ENCODE data around the gene JPH4. TPM values are rescaled to one million over a fixed set of nuclear protein-coding genes. Genes with fewer than 3 reads are reported as not detected.

JPH4 gene
- total and polyA plus RNA-seq, 2 donors (not counting 1 experiment from before 2014, with no cell fraction given), result not detected

GRCh38 chr14:23520899-23521533 is 57.6 kb downstream of the JPH4 start:
- H4K20me1 ChIP-seq (ENCODE audit: control insufficient read depth, insufficient read depth, low read length, poor library complexity, severe bottlenecking), result no peaks in the 10 kb centered on the region
- no peaks in the 10 kb centered on the region for H3K27me3 Mint-ChIP-seq
- no peak overlapping the region for H3K4me3 Mint-ChIP-seq
- POLR2A ChIA-PET, result no interaction called here
- TF ChIP-seq EZH2 (IDR thresholded peaks at IDR 0.05; ENCODE audit: borderline replicate concordance, insufficient read depth, low read depth, low read length, poor library complexity, severe bottlenecking) (no peak), CTCF (IDR thresholded peaks at IDR 0.05) (no peak)
- no peaks in the 10 kb centered on the region for H3K9me3 ChIP-seq (ENCODE audit: control extremely low read depth in 1 of 3, control insufficient read depth in 2 of 3, insufficient read depth in 1 of 3, low read length in 2 of 3)
- H3K27me3 ChIP-seq (replicated peaks in 1 of 4; ENCODE audit: control extremely low read depth in 1 of 4, control insufficient read depth in 3 of 4, insufficient read depth in 4 of 4, low read length in 3 of 4), result no peaks in the 10 kb centered on the region
- H2AFZ ChIP-seq (ENCODE audit: insufficient read depth, low read depth, low read length, poor library complexity, severe bottlenecking), result no peak overlapping the region
- no peak overlapping the region for H3K4me3 ChIP-seq (ENCODE audit: control extremely low read depth in 1 of 5, extremely low read depth in 1 of 5, insufficient read depth in 1 of 5, low read depth in 2 of 5, low read length in 4 of 5)
- H3K9ac ChIP-seq (ENCODE audit: low read length), result no peak overlapping the region
- ATAC-seq (ENCODE audit: low read depth), result no peak
- H3K36me3 ChIP-seq (replicated peaks in 1 of 2; ENCODE audit: control extremely low read depth in 1 of 2, control insufficient read depth in 1 of 2, extremely low read depth in 1 of 2, insufficient read depth in 2 of 2, low read length in 1 of 2), result no peaks in the 10 kb centered on the region
- no peak for DNase-seq
- no peak overlapping the region for H3K27ac Mint-ChIP-seq
- H3K4me2 ChIP-seq (replicated peaks; ENCODE audit: low read depth, low read length, poor library complexity, severe bottlenecking), result no peak overlapping the region
- CTCF ChIA-PET, result no interaction called here
- H3K4me1 Mint-ChIP-seq, result no peaks in the 10 kb centered on the region
- H3K4me1 ChIP-seq (ENCODE audit: control insufficient read depth in 2 of 2, insufficient read depth in 2 of 2, low read length in 2 of 2), result no peaks in the 10 kb centered on the region
- intact Hi-C loops (cut with micrococcal nuclease), result no loop called here
- H3K9me3 Mint-ChIP-seq (ENCODE audit: insufficient read depth), result no peaks in the 10 kb centered on the region
- H3K79me2 ChIP-seq (ENCODE audit: control insufficient read depth, insufficient read depth, low read length), result no peaks in the 10 kb centered on the region
- 99% methylated on average over 8 of the region's 14 CpGs for WGBS (ENCODE audit: insufficient coverage)
- no peak overlapping the region for H3K27ac ChIP-seq (ENCODE audit: low read length in 2 of 2)

- H3K9ac ChIP-seq (ENCODE audit: low read length), result no peak overlapping the region
- no peak overlapping the region for H2AFZ ChIP-seq (ENCODE audit: insufficient read depth, low read depth, low read length, poor library complexity, severe bottlenecking)
- no peak for DNase-seq
- Mint-ChIP-seq H3K4me1 (no peaks in the 10 kb centered on the region), H3K27me3 (no peaks in the 10 kb centered on the region), H3K9me3 (ENCODE audit: insufficient read depth) (no peaks in the 10 kb centered on the region), H3K4me3 (no peak overlapping the region), H3K27ac (no peak overlapping the region)
- H3K4me3 ChIP-seq (ENCODE audit: control extremely low read depth in 1 of 5, extremely low read depth in 1 of 5, insufficient read depth in 1 of 5, low read depth in 2 of 5, low read length in 4 of 5), result no peak overlapping the region
- H3K27me3 ChIP-seq (replicated peaks in 1 of 4; ENCODE audit: control extremely low read depth in 1 of 4, control insufficient read depth in 3 of 4, insufficient read depth in 4 of 4, low read length in 3 of 4), result no peaks in the 10 kb centered on the region
- no peaks in the 10 kb centered on the region for H3K79me2 ChIP-seq (ENCODE audit: control insufficient read depth, insufficient read depth, low read length)
- no peak for TF ChIP-seq EZH2 (IDR thresholded peaks at IDR 0.05; ENCODE audit: borderline replicate concordance, insufficient read depth, low read depth, low read length, poor library complexity, severe bottlenecking)
- TF ChIP-seq CTCF (IDR thresholded peaks at IDR 0.05), result no peak
- no peaks in the 10 kb centered on the region for H3K4me1 ChIP-seq (ENCODE audit: control insufficient read depth in 2 of 2, insufficient read depth in 2 of 2, low read length in 2 of 2)
- no peaks in the 10 kb centered on the region for H3K9me3 ChIP-seq (ENCODE audit: control extremely low read depth in 1 of 3, control insufficient read depth in 2 of 3, insufficient read depth in 1 of 3, low read length in 2 of 3)
- H3K36me3 ChIP-seq (replicated peaks in 1 of 2; ENCODE audit: control extremely low read depth in 1 of 2, control insufficient read depth in 1 of 2, extremely low read depth in 1 of 2, insufficient read depth in 2 of 2, low read length in 1 of 2), result no peaks in the 10 kb centered on the region
- H4K20me1 ChIP-seq (ENCODE audit: control insufficient read depth, insufficient read depth, low read length, poor library complexity, severe bottlenecking), result no peaks in the 10 kb centered on the region
- no peak for ATAC-seq (ENCODE audit: low read depth)
- WGBS (ENCODE audit: insufficient coverage), result 95% methylated on average over 4 of the region's 4 CpGs
- ChIA-PET POLR2A (no interaction called here), CTCF (no interaction called here)
- no peak overlapping the region for H3K4me2 ChIP-seq (replicated peaks; ENCODE audit: low read depth, low read length, poor library complexity, severe bottlenecking)
- intact Hi-C loops (cut with micrococcal nuclease), result no loop called here
- H3K27ac ChIP-seq (ENCODE audit: low read length in 2 of 2), result no peak overlapping the region
Observed at GRCh38 chr14:23518709-23519108, 59.9 kb downstream of the JPH4 start.

Other genes starting within 250 kb of the JPH4 start
- gene SLC22A17, start 225.9 kb downstream of the JPH4 start, total RNA-seq, result 0.89 and 0.97 TPM in 2 replicates
- 0.92 and 0.97 TPM in 2 replicates for gene SLC22A17, start 225.9 kb downstream of the JPH4 start, polyA plus RNA-seq
- gene EFS, start 213.6 kb downstream of the JPH4 start, total RNA-seq, result not detected in 2 replicates
- not detected in 2 replicates for gene EFS, start 213.6 kb downstream of the JPH4 start, polyA plus RNA-seq
- not detected in 2 replicates for gene IL25, start 206.0 kb downstream of the JPH4 start, total RNA-seq
- not detected in 2 replicates for gene IL25, start 206.0 kb downstream of the JPH4 start, polyA plus RNA-seq
- not detected in 2 replicates for gene CMTM5, start 201.7 kb downstream of the JPH4 start, total RNA-seq
- 0.18 and 1.0 TPM in 2 replicates for gene CMTM5, start 201.7 kb downstream of the JPH4 start, polyA plus RNA-seq
- not detected in 2 replicates for gene MYH6, start 170.5 kb downstream of the JPH4 start, total RNA-seq
- not detected in 2 replicates for gene MYH6, start 170.5 kb downstream of the JPH4 start, polyA plus RNA-seq
- gene MYH7, start 143.1 kb downstream of the JPH4 start, total RNA-seq, result not detected in 2 replicates
- not detected in 2 replicates for gene MYH7, start 143.1 kb downstream of the JPH4 start, polyA plus RNA-seq
- 81.8 and 84.4 TPM in 2 replicates for gene NGDN, start 109.1 kb downstream of the JPH4 start, total RNA-seq
- 66.7 and 138 TPM in 2 replicates for gene NGDN, start 109.1 kb downstream of the JPH4 start, polyA plus RNA-seq
- gene ZFHX2, start 27.0 kb downstream of the JPH4 start, total RNA-seq, result 2.5 and 2.8 TPM in 2 replicates
- 0.10 and 0.21 TPM in 2 replicates for gene ZFHX2, start 27.0 kb downstream of the JPH4 start, polyA plus RNA-seq
- 21.4 and 21.5 TPM in 2 replicates for gene THTPA, start 22.5 kb downstream of the JPH4 start, total RNA-seq
- gene THTPA, start 22.5 kb downstream of the JPH4 start, polyA plus RNA-seq, result 10.7 and 17.0 TPM in 2 replicates
- gene AP1G2, start 11.0 kb downstream of the JPH4 start, total RNA-seq, result 627 and 648 TPM in 2 replicates
- 1,185 and 1,300 TPM in 2 replicates for gene AP1G2, start 11.0 kb downstream of the JPH4 start, polyA plus RNA-seq
- not detected in 2 replicates for gene DHRS2, start 57.6 kb upstream of the JPH4 start, total RNA-seq
- gene DHRS2, start 57.6 kb upstream of the JPH4 start, polyA plus RNA-seq, result 0.01 TPM in 1 of 2 replicates, not detected in the other